ENCODE measurements around the gene IDI1. TPM values are rescaled to one million over a fixed set of nuclear protein-coding genes. Genes with fewer than 3 reads are reported as not detected.
A peak's percentile ranks its signal among the peaks of the same experiment; 100 is the strongest.

IDI1 gene
- total RNA-seq, 1 donor from 2014 or later, result 31.7 TPM

DNA sequence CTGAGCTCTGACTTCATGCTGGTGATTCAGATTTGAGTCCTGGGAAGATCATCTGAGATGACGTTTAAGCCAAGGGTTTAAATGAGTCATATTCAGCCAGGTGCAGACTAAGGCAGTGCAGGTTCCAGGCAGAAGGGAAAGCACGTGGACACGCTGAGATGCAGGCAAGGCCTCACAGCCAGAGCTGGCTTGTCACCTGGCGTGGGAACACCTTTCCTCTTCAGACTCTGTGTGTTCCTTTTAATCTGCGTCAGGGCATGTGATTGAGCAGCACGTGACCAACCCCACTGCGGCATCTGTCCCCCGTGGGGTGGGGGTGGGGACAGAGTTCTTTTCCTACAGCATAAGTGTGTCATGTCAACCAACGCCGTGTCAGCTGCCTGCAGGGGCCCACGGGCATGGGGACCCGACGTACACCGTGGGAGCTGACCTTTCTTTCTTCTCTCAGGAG is 12.6 kb downstream of the IDI1 start:
- TF ChIP-seq, protein P1, sequence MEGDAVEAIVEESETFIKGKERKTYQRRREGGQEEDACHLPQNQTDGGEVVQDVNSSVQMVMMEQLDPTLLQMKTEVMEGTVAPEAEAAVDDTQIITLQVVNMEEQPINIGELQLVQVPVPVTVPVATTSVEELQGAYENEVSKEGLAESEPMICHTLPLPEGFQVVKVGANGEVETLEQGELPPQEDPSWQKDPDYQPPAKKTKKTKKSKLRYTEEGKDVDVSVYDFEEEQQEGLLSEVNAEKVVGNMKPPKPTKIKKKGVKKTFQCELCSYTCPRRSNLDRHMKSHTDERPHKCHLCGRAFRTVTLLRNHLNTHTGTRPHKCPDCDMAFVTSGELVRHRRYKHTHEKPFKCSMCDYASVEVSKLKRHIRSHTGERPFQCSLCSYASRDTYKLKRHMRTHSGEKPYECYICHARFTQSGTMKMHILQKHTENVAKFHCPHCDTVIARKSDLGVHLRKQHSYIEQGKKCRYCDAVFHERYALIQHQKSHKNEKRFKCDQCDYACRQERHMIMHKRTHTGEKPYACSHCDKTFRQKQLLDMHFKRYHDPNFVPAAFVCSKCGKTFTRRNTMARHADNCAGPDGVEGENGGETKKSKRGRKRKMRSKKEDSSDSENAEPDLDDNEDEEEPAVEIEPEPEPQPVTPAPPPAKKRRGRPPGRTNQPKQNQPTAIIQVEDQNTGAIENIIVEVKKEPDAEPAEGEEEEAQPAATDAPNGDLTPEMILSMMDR (IDR thresholded peaks at IDR 0.05), result no peak
- Mint-ChIP-seq H3K27ac (ENCODE audit: unreplicated experiment) (peak overlapping the region; percentile 4), H3K9me3 (ENCODE audit: unreplicated experiment) (no peaks in the 10 kb centered on the region), H3K36me3 (ENCODE audit: unreplicated experiment) (peaks cover 13% of the 10 kb centered on the region), H3K4me3 (ENCODE audit: unreplicated experiment) (no peak overlapping the region), H3K4me1 (ENCODE audit: unreplicated experiment) (peaks cover 26% of the 10 kb centered on the region), H3K27me3 (ENCODE audit: unreplicated experiment) (no peaks in the 10 kb centered on the region)
- no peak for DNase-seq (ENCODE audit: extremely low spot score, unreplicated experiment)

DNA sequence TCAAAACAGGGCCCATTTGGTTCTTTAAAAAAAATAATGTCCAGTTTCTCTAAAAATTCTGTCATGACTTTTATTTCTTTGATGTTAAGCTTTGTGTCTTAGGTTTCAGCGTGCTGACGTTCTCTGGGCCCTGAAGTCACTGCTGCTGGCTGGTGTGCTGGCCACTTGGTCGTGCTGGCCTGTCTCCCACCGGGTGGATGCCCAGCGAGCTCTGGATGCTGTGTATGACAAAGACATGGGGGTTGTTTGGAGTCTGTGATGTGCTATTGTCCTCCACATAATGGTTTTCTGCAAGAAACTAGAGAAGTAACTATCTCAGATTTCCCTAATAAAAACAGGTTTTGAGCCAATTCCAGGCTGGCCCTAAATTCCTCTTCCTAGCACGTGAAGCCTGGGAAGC is 13.7 kb downstream of the IDI1 start:
- Mint-ChIP-seq H3K9me3 (ENCODE audit: unreplicated experiment) (no peaks in the 10 kb centered on the region), H3K27me3 (ENCODE audit: unreplicated experiment) (no peaks in the 10 kb centered on the region), H3K36me3 (ENCODE audit: unreplicated experiment) (peaks cover 6% of the 10 kb centered on the region), H3K27ac (ENCODE audit: unreplicated experiment) (peak overlapping the region; percentile 42), H3K4me1 (ENCODE audit: unreplicated experiment) (peaks cover 20% of the 10 kb centered on the region), H3K4me3 (ENCODE audit: unreplicated experiment) (no peak overlapping the region)
- TF ChIP-seq, protein P1 (IDR thresholded peaks at IDR 0.05), result no peak
- no peak for DNase-seq (ENCODE audit: extremely low spot score, unreplicated experiment)

DNA sequence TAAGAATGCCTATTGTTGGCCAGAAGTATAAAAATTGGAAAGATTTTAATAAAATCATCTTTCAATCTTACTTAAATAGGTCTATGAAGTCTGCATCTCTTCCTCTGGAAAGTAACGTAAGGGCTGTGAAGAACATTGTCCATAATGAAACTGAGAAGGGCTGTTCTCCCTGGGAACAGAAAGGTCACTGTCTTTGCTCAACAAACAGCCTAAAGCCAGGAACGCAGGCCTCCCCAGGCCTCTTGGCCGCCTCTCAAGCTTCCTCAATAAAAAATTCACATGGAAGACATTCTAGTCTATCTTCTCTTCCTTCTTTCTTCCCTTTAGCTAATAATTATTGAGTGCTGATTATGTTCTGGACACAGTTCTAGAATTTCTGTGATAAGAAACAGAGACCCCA is 14.2 kb downstream of the IDI1 start:
- Mint-ChIP-seq H3K27ac (ENCODE audit: unreplicated experiment) (peak overlapping the region; percentile 42), H3K27me3 (ENCODE audit: unreplicated experiment) (no peaks in the 10 kb centered on the region), H3K9me3 (ENCODE audit: unreplicated experiment) (no peaks in the 10 kb centered on the region), H3K36me3 (ENCODE audit: unreplicated experiment) (peaks cover 5% of the 10 kb centered on the region), H3K4me1 (ENCODE audit: unreplicated experiment) (peaks cover 17% of the 10 kb centered on the region), H3K4me3 (ENCODE audit: unreplicated experiment) (no peak overlapping the region)
- no peak for DNase-seq (ENCODE audit: extremely low spot score, unreplicated experiment)
- TF ChIP-seq, protein P1 (IDR thresholded peaks at IDR 0.05), result no peak

DNA sequence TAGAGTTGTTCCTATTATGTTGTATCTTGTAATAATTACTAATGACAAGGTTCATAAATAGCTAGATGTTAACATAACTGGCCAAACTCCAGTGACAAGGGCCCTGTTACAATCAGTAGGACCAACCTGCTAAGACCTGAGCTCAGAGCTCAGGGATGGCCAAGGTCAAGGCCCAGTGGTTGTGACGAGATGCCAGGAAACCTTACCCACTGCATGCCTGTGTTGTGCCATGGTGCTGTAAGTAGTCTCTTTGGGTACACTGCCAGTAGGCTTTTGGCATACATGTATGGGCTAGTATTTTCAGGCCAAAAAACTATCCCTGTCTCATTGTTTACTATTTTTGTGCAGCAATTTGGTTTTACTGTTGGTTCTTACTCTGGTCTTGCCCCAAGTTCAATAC is 15.3 kb downstream of the IDI1 start:
- Mint-ChIP-seq H3K4me3 (ENCODE audit: unreplicated experiment) (no peak overlapping the region), H3K4me1 (ENCODE audit: unreplicated experiment) (peaks cover 17% of the 10 kb centered on the region), H3K36me3 (ENCODE audit: unreplicated experiment) (peaks cover 5% of the 10 kb centered on the region), H3K9me3 (ENCODE audit: unreplicated experiment) (no peaks in the 10 kb centered on the region), H3K27ac (ENCODE audit: unreplicated experiment) (no peak overlapping the region), H3K27me3 (ENCODE audit: unreplicated experiment) (no peaks in the 10 kb centered on the region)
- TF ChIP-seq, protein P1 (IDR thresholded peaks at IDR 0.05), result no peak
- DNase-seq (ENCODE audit: extremely low spot score, unreplicated experiment), result no peak

DNA sequence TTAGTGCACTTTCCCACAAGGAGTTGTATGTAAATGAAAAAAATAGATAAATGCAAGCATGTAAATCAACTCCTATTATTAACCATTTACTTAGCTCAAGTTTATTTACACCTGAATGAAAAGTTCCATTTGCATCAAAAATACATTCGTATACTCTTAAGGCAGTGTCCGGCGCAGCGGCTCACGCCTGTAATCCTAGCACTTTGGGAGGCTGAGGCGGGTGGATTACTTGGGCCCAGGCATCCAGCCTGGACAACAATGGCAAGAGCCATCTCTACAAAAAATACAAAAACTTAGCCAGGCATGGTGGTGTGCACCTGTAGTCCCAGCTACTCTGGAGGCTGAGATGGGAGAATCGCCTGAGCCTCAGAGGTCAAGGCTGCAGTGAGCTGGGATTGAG is 19.1 kb downstream of the IDI1 start:
- Mint-ChIP-seq H3K27ac (ENCODE audit: unreplicated experiment) (no peak overlapping the region), H3K27me3 (ENCODE audit: unreplicated experiment) (no peaks in the 10 kb centered on the region), H3K36me3 (ENCODE audit: unreplicated experiment) (no peaks in the 10 kb centered on the region)

More for the DNA sequence above, 19.1 kb downstream of the IDI1 start:
- H3K9me3 Mint-ChIP-seq (ENCODE audit: unreplicated experiment), result no peaks in the 10 kb centered on the region
- H3K4me1 Mint-ChIP-seq (ENCODE audit: unreplicated experiment), result peaks cover 5% of the 10 kb centered on the region
- H3K4me3 Mint-ChIP-seq (ENCODE audit: unreplicated experiment), result no peak overlapping the region
- DNase-seq (ENCODE audit: extremely low spot score, unreplicated experiment), result no peak
- TF ChIP-seq, protein P1 (IDR thresholded peaks at IDR 0.05), result no peak

All from osteocyte (in vitro differentiated cells).